Astrocyte of the cerebellum (primary cell): Measurements from ENCODE around the gene TNFRSF18.

Source experiments
- DNase-seq: peaks from one replicate; pipeline ENCODE4 v3.0.0-alpha.2; 2011; ENCODE audit warnings: low read depth
- H3K4me3 ChIP-seq: 2 replicates; pipeline ENCODE4 v1.5.1; 2011; ENCODE audit warnings: mild to moderate bottlenecking, low read depth, low read length, moderate library complexity
- in situ Hi-C: cut with HindIII; loops from 2 replicates; pipeline ENCODE4 v1.10.0; 2017; ENCODE audit warnings: low sequenced_read_pairs
- TF ChIP-seq, protein P1 (sequence below): IDR thresholded peaks from 2 replicates; pipeline ENCODE4 v1.5.1; 2012; ENCODE audit warnings: low read length, low read depth, moderate library complexity, mild to moderate bottlenecking; ENCODE audit errors: missing control alignments

Gene TNFRSF18

DNA sequence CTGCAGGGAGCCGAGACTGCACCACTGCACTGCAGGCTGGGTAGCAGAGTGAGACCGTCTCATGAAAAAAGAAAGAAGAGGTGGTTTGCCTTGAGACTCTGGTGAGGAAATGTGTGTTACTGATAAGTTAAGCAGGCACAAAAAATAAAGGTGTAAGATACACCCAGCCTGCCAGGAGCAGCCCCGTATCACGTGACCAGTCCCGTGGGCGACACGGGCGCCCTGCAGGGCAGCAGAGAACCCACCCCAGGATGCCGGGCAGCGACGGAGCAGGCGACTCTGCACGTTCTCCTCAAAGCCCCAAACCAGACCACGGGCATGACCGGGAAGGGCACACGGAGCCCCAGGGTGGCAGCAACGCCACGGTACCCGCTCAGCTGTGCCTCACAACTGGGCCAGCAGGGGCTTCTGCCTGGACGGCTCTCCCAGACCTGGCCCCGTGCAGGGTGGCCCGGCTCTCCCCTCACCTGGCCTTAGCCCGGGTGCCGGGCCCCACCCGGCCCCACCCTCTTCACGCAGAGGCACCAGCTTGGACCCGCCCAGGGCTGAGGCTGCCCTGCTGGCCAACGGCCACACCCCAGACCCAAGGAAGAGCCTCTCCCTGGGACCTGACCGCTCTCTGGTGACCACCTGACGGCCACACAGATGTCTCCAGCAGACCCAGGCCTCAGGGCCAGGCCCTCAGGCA lies 15.6 kb upstream of the TNFRSF18 start:
- in situ Hi-C loops = no loop called here
- TF ChIP-seq, protein P1, sequence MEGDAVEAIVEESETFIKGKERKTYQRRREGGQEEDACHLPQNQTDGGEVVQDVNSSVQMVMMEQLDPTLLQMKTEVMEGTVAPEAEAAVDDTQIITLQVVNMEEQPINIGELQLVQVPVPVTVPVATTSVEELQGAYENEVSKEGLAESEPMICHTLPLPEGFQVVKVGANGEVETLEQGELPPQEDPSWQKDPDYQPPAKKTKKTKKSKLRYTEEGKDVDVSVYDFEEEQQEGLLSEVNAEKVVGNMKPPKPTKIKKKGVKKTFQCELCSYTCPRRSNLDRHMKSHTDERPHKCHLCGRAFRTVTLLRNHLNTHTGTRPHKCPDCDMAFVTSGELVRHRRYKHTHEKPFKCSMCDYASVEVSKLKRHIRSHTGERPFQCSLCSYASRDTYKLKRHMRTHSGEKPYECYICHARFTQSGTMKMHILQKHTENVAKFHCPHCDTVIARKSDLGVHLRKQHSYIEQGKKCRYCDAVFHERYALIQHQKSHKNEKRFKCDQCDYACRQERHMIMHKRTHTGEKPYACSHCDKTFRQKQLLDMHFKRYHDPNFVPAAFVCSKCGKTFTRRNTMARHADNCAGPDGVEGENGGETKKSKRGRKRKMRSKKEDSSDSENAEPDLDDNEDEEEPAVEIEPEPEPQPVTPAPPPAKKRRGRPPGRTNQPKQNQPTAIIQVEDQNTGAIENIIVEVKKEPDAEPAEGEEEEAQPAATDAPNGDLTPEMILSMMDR = no peak
- H3K4me3 ChIP-seq = no peak overlapping the region
- DNase-seq = no peak

DNA sequence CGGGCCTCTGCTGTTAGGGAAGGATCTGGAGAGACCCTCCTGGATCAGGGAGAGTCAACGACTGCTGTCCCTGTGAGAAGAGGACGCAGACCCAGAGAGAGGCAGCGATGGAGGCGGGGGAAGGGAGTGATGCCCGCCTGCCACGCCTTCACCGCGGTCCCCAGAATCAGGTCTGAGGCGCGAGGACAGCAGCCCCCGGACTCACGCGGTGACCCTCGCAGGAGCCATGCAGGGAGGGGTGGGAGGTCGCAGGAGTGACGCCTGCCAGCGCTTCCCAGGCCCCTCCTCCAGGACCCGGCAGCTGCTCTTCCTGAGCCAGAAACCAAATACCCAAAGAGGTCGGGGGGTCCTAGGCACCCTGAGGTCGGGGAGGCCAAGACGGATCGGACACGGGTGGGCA lies 13.8 kb upstream of the TNFRSF18 start:
- TF ChIP-seq, protein P1 = no peak
- DNase-seq = no peak
- in situ Hi-C loops = no loop called here
- H3K4me3 ChIP-seq = no peak overlapping the region

DNA sequence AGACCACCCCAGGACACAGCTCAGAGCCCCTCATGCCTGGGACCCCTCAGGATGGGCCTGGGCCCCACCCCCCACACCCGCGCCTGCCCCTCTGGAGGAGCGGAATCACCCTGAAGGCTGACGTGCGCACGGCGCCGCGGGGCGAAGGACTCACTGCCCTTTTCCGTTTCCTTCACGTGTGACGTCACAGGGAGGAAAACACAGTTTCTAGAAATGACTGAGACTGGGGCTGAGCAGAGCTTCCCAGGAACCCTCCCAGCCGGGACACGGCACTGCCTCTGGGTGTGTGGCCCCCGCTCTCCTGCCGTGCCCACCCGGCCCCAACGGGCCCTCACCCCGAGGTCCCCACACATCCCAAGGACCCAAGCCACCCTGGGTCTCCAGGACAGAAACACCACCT lies 12.9 kb upstream of the TNFRSF18 start:
- DNase-seq = no peak
- in situ Hi-C loops = no loop called here
- TF ChIP-seq, protein P1 = no peak

DNA sequence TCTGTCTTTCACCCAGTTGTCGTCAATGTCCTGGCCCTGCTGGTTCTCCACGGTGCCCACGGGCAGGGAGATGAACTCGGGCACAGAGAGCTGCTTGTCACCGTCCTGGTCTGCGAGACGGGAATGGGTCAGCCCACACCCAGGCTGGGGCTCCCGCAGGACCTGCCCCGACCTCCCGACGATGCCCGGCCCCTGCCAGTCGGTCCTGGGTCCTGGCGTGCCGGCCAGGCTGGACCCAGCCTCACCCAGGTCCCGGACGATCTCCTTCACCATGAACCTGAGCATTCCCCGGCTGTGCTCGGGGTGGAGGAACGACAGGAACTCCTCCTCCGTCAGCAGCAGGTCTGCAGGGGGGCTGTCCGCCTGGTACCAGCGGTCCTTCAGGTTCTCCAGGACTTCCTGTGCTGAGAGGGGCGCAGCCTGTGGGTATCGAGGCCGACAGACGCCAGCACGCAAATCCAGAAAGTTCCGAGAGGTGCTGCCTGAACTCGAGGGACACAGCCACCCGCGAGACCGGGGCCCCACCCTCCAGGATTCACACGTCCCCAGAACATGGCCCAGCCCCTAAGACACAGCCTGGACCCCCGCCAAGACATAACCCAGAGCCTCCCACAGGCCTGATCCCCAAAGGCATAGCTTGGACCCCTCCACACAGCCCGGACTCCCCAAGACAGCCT lies 12.3 kb upstream of the TNFRSF18 start:
- TF ChIP-seq, protein P1 = no peak
- in situ Hi-C loops = no loop called here
- DNase-seq = no peak
- H3K4me3 ChIP-seq = no peak overlapping the region

More for the DNA sequence above, 12.9 kb upstream of the TNFRSF18 start:
- H3K4me3 ChIP-seq = no peak overlapping the region

DNA sequence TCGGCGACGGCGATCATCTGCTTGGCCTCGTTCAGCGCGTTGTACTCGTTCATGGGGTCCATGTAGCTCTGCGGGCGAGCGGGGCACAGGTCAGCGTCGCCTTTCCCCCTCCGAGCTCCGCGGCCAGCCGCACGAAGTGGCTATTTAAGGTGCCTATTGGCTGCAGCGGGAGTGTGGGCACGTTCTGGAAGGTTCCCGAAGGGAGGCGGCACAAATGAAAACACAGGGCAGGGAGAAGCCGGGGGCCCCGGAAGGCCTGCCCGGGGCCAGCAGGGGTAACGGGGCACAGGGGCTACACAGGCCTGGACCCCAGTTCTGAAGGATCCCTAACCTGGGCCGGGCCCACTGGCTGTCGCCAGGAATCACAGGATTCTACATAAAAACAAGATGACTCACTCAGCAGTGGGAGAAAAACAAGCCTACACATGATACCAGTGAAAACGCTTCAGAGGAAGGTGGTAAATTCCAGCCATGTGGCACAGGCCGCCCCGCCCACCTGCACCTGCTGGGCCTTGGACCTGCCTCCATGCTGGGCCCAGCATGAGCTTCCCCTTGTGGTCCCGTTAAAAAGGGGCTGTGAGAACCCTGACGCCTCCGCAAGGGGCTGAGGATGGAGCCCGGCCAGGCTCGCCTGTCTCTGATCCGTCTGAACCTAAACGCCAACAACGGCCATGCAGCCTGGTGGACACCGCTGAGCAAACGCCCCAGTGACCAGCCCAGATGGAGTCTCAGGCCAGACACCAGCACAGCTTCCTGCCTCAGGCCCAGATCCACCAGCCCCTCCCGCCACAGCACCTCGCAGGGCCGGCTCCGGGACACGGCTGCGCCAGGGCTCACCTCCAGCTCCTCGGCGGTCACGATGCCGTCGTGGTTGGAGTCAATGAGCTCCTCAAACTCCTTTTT lies 11.5 kb upstream of the TNFRSF18 start:
- TF ChIP-seq, protein P1 = no peak
- no peak for DNase-seq
- in situ Hi-C loops = no loop called here
- H3K4me3 ChIP-seq = no peak overlapping the region

DNA sequence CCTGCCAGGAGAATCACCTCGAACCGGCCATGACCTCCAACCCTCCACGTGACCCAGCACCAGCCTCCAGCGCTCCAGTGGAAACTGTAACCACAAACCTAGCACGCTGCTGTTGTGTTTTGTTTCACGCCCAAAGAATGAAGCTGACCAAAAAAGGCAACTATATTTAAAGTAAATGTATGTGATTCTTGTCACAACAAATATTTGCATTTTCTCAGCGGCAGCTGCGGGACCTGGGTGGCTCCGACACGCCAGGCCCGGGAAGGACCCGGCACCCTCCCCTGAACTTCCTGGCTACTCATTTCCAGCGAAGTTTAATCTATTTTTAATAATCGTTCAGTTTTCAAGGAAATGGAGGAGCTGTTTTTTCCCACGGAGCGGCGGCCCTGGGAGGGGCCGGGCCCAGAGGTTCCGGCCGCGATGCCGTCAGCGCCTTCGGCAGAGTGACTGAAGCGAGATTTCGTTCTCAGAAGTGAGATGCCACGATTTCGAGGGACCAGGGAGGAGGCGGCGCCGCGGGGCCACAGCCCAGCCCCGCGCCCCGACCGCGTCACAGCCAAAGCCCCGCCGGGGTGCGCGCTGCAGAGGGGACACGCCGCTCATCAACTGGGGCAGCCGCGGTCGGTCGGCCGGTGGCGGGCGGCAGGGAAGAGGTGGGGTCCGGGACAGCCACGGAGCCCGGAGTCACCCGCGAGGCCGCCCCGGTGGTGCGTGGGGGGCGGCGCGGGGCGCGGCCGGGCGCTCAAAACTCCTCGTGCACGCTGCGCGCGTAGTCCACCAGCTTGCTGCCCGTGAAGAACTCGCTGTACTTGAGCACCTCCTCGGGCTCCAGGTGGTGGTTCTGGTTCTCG lies 10.6 kb upstream of the TNFRSF18 start:
- in situ Hi-C loops = no loop called here
- TF ChIP-seq, protein P1 = no peak
- DNase-seq = no peak

More for the DNA sequence above, 10.6 kb upstream of the TNFRSF18 start:
- H3K4me3 ChIP-seq = no peak overlapping the region
